K562 (cell line): Measurements from ENCODE around the gene BLOC1S3. TPM values are rescaled to one million over a fixed set of nuclear protein-coding genes. Genes with fewer than 3 reads are reported as not detected.

Experiments used
- ATAC-seq: fragments of 200-7000 bp; cut with Tn5 transposase; 3 replicates; pipeline ENCODE4 v1.9.1; 2020; ENCODE audit warnings: moderate library complexity
- BruUV-seq: library from RNA; stranded (reverse); fragments of 400-500 nt; replicated peaks from 2 replicates; lab custom pipeline; 2021; lab: Mats Ljungman, UMichigan
- CTCF ChIA-PET: fragments of 300-600 bp; formaldehyde crosslinking; extraction: SDS; loops from one replicate; lab custom pipeline; 2021; ENCODE audit warnings: low intra/inter-chr PET ratio; lab: Yijun Ruan, JAX
- POLR2A ChIA-PET: fragments of 300-600, 350-650 bp; sonication (Branson Sonifier 250); formaldehyde crosslinking; extraction: SDS; loops from one replicate; lab custom pipeline; 2021; ENCODE audit warnings: antibody characterized with exemption, inconsistent platforms; lab: Yijun Ruan, JAX
- DNase-seq, 4 experiments: peaks; one replicate each; pipeline versions ENCODE4 v3.0.0 to v3.0.0-alpha.2; 2011 to 2018; ENCODE audit warnings: low spot score in 3 of 4, mixed read lengths in 3 of 4; ENCODE audit errors: extremely low read depth in 1 of 4
- FAIRE-seq: peaks from 2 replicates; lab custom pipeline; 2011; peaks lifted over from hg19 to GRCh38; lab: Jason Lieb, UNC
- H2AFZ ChIP-seq: 2 replicates; pipeline ENCODE4 v1.6.0; 2011; ENCODE audit warnings: low read depth, low read length, control low read depth, inconsistent platforms
- H3K27ac ChIP-seq: fragments of 200-600 bp; 3 replicates; pipeline ENCODE4 v1.8.0; 2011; ENCODE audit warnings: low read depth, mild to moderate bottlenecking, control low read depth, inconsistent platforms, low read length, moderate library complexity, mixed read lengths; ENCODE audit errors: extremely low read depth
- H3K27me3 ChIP-seq, 2 experiments: fragments of 300-600 bp in 1 of 2; 2 replicates in 1 of 2; 3 replicates in 1 of 2; pipeline versions ENCODE4 v1.6.0 to v1.8.0; 2011; ENCODE audit warnings: inconsistent platforms in 2 of 2, low read length in 2 of 2, mild to moderate bottlenecking in 1 of 2, mixed read lengths in 1 of 2, moderate library complexity in 1 of 2; ENCODE audit not compliant: control insufficient read depth in 2 of 2, insufficient read depth in 2 of 2
- H3K36me3 ChIP-seq: fragments of 300-600 bp; 3 replicates; pipeline ENCODE4 v1.8.0; 2011; ENCODE audit warnings: mild to moderate bottlenecking, low read length, inconsistent platforms; ENCODE audit not compliant: control insufficient read depth, insufficient read depth
- H3K4me1 ChIP-seq, 2 experiments: fragments of 200-600 bp in 1 of 2; replicated peaks in 1 of 2; 2 replicates in 1 of 2; 3 replicates in 1 of 2; pipeline versions ENCODE4 v1.5.1 to v1.8.0; 2011; ENCODE audit warnings: inconsistent platforms in 2 of 2, low read length in 2 of 2, mild to moderate bottlenecking in 1 of 2, mixed read lengths in 1 of 2, moderate library complexity in 1 of 2; ENCODE audit not compliant: control insufficient read depth in 2 of 2, insufficient read depth in 2 of 2
- H3K4me2 ChIP-seq: 2 replicates; pipeline ENCODE4 v1.6.1; 2011; ENCODE audit warnings: low read length, control low read depth, inconsistent platforms, mixed read lengths; ENCODE audit not compliant: insufficient read depth
- H3K4me3 ChIP-seq: fragments of 200-600 bp; sonication (generic), shearing (Covaris generic); 2 replicates; pipeline ENCODE4 v1.5.1; 2016; ENCODE audit warnings: control low read depth, inconsistent platforms
- H3K79me2 ChIP-seq: fragments of 200-600 bp; 3 replicates; pipeline ENCODE4 v1.8.0; 2011; ENCODE audit warnings: low read length, inconsistent platforms; ENCODE audit not compliant: control insufficient read depth, insufficient read depth
- H3K9ac ChIP-seq, 2 experiments: 2 replicates each; pipeline versions ENCODE4 v1.6.0 to v1.6.1; 2011; ENCODE audit warnings: low read depth in 2 of 2, low read length in 2 of 2, control low read depth in 1 of 2, inconsistent platforms in 1 of 2, mild to moderate bottlenecking in 1 of 2, mixed read lengths in 1 of 2; ENCODE audit not compliant: insufficient read depth in 1 of 2
- H3K9me1 ChIP-seq: one replicate; pipeline ENCODE4 v1.6.0; 2011; ENCODE audit warnings: inconsistent platforms, mild to moderate bottlenecking, low read length, moderate library complexity; ENCODE audit not compliant: control insufficient read depth, insufficient read depth
- H3K9me3 ChIP-seq: replicated peaks from 2 replicates; pipeline ENCODE4 v1.5.1; 2011; ENCODE audit warnings: low read depth, low read length, inconsistent platforms; ENCODE audit not compliant: control insufficient read depth, insufficient read depth
- H4K20me1 ChIP-seq: replicated peaks from 2 replicates; pipeline ENCODE4 v1.6.1; 2011; ENCODE audit warnings: low read length, inconsistent platforms, mixed read lengths; ENCODE audit not compliant: control insufficient read depth, insufficient read depth
- HDAC3 ChIP-seq: fragments of 450-650 bp; IDR thresholded peaks from 2 replicates; pipeline ENCODE4 v1.6.1; 2018; ENCODE audit warnings: borderline replicate concordance, mild to moderate bottlenecking, moderate library complexity; ENCODE audit not compliant: partially characterized antibody
- SP1 ChIP-seq: sonication (generic); formaldehyde crosslinking; IDR thresholded peaks from 2 replicates; pipeline ENCODE4 v1.8.1; 2022; ENCODE audit warnings: mild to moderate bottlenecking, missing genetic modification reagents
- ZZZ3 ChIP-seq: fragments of 450-650 bp; IDR thresholded peaks from 2 replicates; pipeline ENCODE4 v1.6.1; 2016; ENCODE audit warnings: antibody characterized with exemption, mild to moderate bottlenecking, moderate library complexity
- WGBS: fragments of 100-300 bp; shearing (Covaris generic); methylation state at CpG from one replicate; pipeline ENCODE4 v1.1.6; 2016; ENCODE audit warnings: low coverage, mixed read lengths; ENCODE audit not compliant: insufficient coverage; ENCODE audit errors: missing lambda C conversion rate; 5-methylcytosine and 5-hydroxymethylcytosine counted together
- in situ Hi-C: fragments of 300-500 bp; cut with MboI; formaldehyde crosslinking; loops from 4 replicates; pipeline ENCODE4 v1.15.0; 2018; ENCODE audit warnings: inconsistent platforms, mixed read lengths
- intact Hi-C: fragments of 100-400 bp; cut with micrococcal nuclease; formaldehyde crosslinking; loops from 2 replicates; pipeline ENCODE4 v1.14.2; 2022
- polyA plus RNA-seq, 8 experiments: library from polyadenylated mRNA; depleted of rRNA in 4 of 8; stranded (reverse) in 5 of 8; unstranded in 3 of 8; fragments of >200 nt; fragmentation: Nextera tagmentation in 2 of 8; fragmentation: Illumina TruSeq in 1 of 8; extraction: Ambion mirVana in 2 of 8; extraction: Trizol in 1 of 8; gene quantifications; 2 replicates each; pipeline versions ENCODE4 v1.2.1 to v1.2.3, GENCODE V29; 2011 to 2014; ENCODE audit warnings: inconsistent platforms in 1 of 8, missing spikeins in 1 of 8
- total RNA-seq, 7 experiments: library from RNA; depleted of rRNA in 6 of 7; stranded (reverse); fragments of >200 nt in 6 of 7; fragmentation: Illumina TruSeq in 2 of 7; extraction: Trizol in 2 of 7; gene quantifications; 2 replicates each; pipeline versions ENCODE4 v1.2.1 to v1.2.3, GENCODE V29; 2011 to 2021; ENCODE audit warnings: low replicate concordance in 1 of 7
- TF ChIP-seq, protein P1 (sequence below): fragments of 200-800 bp; sonication (Bioruptor generic); IDR thresholded peaks from 2 replicates; pipeline ENCODE4 v1.6.1; 2017; ENCODE audit warnings: missing genetic modification characterization, missing compliant biosample characterization
- TF ChIP-seq, protein P2 (sequence below), 2 experiments: fragments of 450-650 bp; conservative IDR thresholded peaks; 2 replicates each; pipeline ENCODE4 v1.6.1; 2017; ENCODE audit warnings: mild to moderate bottlenecking in 2 of 2, moderate library complexity in 2 of 2
- TF ChIP-seq, protein P3 (sequence below): sonication (generic); formaldehyde crosslinking; IDR thresholded peaks from 2 replicates; pipeline ENCODE4 v1.9.0; 2022; ENCODE audit warnings: mild to moderate bottlenecking, missing genetic modification reagents

Gene BLOC1S3
- total and polyA plus RNA-seq, 9 of the 15 experiments (the other 6 are each of a cell fraction or from before 2014, with no cell fraction given): 3.9 to 20.2 (median 10.4) TPM

DNA sequence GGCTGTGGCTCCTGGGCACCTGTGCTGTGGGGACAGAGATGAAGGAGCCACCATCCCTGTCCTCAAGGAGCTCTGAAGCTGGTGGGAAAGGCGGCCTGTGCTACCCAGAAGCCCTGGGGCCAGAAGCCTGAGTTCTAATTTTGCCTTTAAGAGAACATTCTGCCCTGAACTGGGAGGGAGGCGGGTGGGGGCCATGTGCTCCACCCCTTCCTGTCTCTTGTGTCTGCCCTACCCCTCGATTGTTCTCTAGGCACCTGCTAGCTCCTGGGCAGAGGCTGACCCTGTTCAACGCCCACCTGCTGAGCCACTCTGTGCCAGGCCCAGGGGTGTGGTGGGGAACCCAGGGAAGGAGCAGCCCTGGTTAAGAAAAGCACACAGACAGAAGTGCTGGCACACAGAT lies 6.4 kb upstream of the BLOC1S3 start:
- Histone ChIP-seq H3K36me3 (no peaks in the 10 kb centered on the region), H3K9me1 (no peaks in the 10 kb centered on the region), H3K27me3 (no peaks in the 10 kb centered on the region), H4K20me1 (peaks cover 4% of the 10 kb centered on the region; the same call in 1 of the 2 replicates), H3K4me1 (peaks cover 41 to 45% of the 10 kb centered on the region in 2 experiments), H3K27ac (no peak overlapping the region), H3K79me2 (peaks cover 17% of the 10 kb centered on the region; the same call in 2 of the 3 replicates), H2AFZ (no peak overlapping the region), H3K4me3 (no peak overlapping the region), H3K4me2 (no peak overlapping the region), H3K9ac (peak overlapping the region in 1 of 2 experiments; percentile 84; a peak in 2 of 4 replicates), H3K9me3 (no peaks in the 10 kb centered on the region)
- POLR2A ChIA-PET: interaction anchor here (0.6 to 2.2 kb wide), 7 partner anchors 8 to 305 kb away, joined by 3 to 8 read pairs (median 3); no protein-coding TSS in a partner anchor
- CTCF ChIA-PET: no interaction called here
- TF ChIP-seq, protein P1, sequence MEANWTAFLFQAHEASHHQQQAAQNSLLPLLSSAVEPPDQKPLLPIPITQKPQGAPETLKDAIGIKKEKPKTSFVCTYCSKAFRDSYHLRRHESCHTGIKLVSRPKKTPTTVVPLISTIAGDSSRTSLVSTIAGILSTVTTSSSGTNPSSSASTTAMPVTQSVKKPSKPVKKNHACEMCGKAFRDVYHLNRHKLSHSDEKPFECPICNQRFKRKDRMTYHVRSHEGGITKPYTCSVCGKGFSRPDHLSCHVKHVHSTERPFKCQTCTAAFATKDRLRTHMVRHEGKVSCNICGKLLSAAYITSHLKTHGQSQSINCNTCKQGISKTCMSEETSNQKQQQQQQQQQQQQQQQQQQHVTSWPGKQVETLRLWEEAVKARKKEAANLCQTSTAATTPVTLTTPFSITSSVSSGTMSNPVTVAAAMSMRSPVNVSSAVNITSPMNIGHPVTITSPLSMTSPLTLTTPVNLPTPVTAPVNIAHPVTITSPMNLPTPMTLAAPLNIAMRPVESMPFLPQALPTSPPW (CRISPR knock-in tag): peak; percentile 3; the same call in 1 of the 2 replicates
- no peak for TF ChIP-seq HDAC3
- no peak for TF ChIP-seq ZZZ3
- TF ChIP-seq, protein P2, sequence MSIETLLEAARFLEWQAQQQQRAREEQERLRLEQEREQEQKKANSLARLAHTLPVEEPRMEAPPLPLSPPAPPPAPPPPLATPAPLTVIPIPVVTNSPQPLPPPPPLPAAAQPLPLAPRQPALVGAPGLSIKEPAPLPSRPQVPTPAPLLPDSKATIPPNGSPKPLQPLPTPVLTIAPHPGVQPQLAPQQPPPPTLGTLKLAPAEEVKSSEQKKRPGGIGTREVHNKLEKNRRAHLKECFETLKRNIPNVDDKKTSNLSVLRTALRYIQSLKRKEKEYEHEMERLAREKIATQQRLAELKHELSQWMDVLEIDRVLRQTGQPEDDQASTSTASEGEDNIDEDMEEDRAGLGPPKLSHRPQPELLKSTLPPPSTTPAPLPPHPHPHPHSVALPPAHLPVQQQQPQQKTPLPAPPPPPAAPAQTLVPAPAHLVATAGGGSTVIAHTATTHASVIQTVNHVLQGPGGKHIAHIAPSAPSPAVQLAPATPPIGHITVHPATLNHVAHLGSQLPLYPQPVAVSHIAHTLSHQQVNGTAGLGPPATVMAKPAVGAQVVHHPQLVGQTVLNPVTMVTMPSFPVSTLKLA (conservative IDR thresholded peaks at IDR 0.05): no peak
- no peak for TF ChIP-seq SP1 (CRISPR knock-in tag)
- TF ChIP-seq, protein P3, sequence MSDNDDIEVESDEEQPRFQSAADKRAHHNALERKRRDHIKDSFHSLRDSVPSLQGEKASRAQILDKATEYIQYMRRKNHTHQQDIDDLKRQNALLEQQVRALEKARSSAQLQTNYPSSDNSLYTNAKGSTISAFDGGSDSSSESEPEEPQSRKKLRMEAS (CRISPR knock-in tag): no peak
- ATAC-seq: peak; percentile 20
- DNase-seq: no peak
- in situ Hi-C loops (no loop called here), intact Hi-C loops (no loop called here)
- 65% methylated on average over 3 of the region's 4 CpGs for WGBS
- no TSS peak for BruUV-seq
- FAIRE-seq: no peak
